Measurements from ENCODE around the gene PSMB3.

- TF ChIP-seq CTCF (IDR thresholded peaks at IDR 0.05) (no peak), POLR2AphosphoS5 (IDR thresholded peaks at IDR 0.05; ENCODE audit: low read depth, low read length) (no peak)
These were observed 36.1 kb upstream of the PSMB3 start for GRCh38 chr17:38716368-38717005.
